GM19397 (cell line): ENCODE data around the gene PALLD.
"Not testable (repeated sequence)": the region's sequence is repeated elsewhere in the genome, so short reads cannot be mapped to it uniquely, and the experiment has no call there.

ENCODE experiments used
- ATAC-seq: cut with Tn5 transposase; IDR thresholded peaks from one replicate; pipeline ENCODE4 v1.9.1; 2021; ENCODE audit warnings: mild to moderate bottlenecking, moderate library complexity; ENCODE audit not compliant: unreplicated experiment

The PALLD gene

DNA sequence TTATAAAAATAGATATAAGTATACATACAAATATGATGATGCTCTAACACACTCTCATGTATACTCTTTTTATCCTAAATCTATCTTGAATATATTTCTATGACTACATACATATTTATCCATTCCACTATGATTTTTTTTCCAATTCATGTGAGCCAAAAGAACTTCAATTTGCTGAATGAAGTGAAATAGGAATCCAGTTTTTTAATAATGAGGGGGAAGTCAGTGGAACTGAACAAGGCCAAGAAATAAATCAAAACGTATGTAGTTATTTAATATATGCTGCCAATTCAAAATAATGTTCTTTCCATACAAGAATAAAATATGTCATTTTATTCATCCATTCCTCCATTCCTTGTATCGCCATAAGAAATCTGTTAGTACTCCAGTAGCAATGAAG, 6.1 kb upstream of the PALLD start:
- ATAC-seq = no peak

DNA sequence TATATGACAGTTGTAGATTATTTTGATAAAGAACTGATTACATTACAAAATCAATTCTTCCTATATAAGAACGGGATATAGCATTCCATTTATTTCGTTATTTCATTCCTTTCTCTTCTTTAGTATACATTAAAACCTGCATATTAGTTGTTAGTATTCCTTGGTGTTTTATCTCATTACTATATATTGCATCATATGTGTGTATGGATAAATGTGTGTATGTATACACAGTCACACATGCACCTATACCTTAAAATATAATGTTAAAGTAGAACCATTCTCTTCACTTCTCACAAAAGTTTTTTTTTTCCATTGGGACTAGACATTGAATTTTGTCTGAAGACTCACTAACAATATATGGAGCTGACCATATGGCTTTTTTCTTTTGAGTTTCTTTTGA, 5.3 kb upstream of the PALLD start:
- ATAC-seq = no peak

DNA sequence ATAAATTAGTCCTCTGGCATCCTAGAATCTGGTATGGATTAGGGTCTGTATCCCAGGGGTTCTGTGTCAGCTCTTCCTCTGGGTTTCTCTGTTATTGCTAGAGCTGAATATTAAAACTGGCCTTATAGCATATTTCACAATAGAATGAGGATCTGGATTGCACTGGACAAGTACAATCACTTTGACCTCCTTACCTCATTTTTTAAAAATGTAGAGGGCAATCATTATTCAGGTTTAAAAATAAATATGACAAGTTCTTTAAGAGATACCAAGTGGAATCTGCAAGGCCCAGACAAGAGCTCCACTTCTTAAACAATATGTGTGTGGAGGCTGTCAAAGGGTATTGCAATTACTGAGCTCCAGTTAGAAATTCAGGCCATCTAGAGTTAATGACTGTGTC, 1.4 kb downstream of the PALLD start:
- no peak for ATAC-seq

DNA sequence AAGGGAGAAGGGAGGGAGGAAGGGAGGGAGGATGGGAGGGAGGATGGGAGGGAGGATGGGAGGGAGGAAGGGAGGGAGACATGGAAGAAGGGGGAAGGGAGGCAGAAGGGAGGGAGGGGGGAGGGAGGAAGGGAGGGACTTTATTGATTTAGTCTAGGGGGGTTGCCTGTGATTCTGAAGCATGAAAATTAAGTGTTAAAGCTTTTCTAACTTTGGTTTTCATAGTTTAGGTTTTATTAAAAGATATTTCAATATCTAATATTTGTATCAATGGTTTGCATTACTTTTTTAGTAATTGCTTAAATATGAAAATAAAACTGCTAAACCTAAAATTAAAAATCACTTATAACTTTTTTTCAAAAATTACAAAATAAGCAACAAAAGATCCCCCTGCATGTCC, 2.4 kb downstream of the PALLD start:
- ATAC-seq = no peak

DNA sequence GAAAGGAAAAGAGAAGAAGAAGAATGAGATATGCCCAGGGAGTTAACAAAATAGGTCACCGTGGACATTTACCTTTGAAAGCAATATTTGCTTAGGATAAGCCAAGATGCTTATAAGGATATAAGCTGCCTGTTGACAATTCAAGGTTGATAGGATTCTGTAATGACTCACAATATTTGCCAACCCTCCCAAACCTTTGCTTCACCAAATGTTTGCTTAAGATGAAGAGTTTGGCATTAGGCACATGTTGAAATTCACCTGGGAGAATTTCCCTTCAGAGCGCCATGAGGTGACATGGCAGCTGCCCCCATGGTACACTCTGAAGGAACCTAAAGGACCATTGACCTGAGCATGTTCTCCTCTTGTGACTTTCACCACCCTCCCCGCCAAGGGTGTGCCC, 4.6 kb downstream of the PALLD start:
- no peak for ATAC-seq

DNA sequence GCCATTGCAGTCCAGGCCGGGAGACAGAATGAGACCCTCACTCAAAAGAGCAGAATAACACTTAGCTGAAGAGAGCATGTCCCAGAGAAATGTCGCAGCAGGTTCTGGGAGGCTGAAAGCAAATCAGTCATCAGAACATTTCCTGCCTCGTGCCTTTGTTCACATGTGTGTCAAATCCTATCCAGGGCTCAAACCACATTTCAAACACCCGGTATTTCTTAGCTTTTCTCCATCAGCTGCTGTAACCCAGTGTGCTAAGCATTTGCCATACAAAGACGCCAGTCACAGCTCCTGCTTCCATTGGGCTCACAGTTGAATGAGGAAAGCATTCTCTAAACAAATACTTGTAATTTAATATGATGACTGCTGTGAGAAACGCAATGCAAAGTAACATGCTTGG, 6.0 kb downstream of the PALLD start:
- no peak for ATAC-seq

DNA sequence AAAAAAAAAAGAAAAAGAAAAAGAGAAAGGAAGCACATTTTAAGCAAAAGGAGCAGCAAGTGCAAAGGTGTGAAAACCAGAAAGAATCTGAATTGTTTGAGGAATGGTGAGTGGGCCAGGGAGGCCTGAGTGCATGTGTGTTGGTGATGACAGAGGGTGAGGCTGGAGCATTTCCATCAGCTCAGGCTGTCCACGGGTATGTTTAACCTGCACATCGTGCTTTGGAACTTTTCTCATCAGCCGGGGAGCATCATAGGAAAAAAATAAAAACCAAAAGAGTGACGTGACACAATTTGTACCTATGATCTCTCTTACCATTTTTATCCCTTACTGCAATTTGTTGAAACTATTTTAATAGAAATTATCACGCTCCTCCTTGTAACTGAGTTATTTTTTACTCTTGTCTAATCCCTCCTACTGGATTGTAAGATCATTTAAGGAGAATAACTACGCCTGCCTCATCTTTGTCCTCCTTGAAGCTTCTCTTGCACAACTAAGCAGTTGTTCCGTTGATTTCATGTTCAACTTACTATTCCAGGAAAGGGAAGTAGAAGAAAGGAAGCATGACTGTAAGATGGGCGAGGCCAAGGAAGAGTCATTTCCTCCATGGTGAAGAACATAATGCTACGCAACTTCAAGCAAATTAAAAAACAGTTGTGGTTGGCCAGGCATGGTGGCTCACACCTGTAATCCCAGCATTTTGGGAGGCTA, 7.0 kb downstream of the PALLD start:
- ATAC-seq = no peak

DNA sequence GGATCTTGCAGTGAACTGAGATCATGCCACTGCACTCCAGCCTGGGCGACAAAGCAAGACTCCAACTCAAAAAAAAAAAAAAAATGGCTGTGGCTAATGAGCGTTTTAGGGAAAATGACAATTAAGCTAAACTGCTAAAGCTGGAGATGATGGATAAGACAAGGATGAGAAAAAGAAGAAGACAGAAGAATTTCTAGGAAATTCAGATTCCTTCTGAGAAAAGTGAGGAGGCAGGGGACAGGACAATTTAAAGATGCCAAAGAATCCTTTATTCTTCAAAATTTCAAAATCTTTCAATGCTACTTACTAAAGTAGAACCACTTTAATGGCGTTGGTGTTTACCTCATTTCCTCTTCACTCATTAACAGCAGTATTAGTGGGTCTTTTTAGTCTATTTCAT, 7.7 kb downstream of the PALLD start:
- no peak for ATAC-seq

DNA sequence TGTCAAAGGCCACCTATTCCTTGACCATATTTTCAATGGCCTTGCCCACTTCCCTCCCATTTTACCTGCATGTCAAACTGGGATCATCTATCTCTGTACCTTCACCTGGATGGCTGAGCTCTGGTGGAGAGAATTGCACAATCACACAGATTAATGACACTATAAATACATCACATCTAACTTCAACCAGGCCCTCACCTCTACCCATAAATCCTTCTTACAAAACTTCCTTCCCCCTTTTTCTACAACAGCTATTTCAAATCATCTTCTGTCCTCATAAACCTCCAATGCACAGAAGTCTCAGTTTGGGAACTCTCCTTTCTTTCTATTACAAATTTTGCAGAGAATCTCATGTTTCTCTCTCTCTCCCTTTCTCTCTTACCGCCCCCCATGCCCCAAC, 9.2 kb downstream of the PALLD start:
- ATAC-seq = no peak

DNA sequence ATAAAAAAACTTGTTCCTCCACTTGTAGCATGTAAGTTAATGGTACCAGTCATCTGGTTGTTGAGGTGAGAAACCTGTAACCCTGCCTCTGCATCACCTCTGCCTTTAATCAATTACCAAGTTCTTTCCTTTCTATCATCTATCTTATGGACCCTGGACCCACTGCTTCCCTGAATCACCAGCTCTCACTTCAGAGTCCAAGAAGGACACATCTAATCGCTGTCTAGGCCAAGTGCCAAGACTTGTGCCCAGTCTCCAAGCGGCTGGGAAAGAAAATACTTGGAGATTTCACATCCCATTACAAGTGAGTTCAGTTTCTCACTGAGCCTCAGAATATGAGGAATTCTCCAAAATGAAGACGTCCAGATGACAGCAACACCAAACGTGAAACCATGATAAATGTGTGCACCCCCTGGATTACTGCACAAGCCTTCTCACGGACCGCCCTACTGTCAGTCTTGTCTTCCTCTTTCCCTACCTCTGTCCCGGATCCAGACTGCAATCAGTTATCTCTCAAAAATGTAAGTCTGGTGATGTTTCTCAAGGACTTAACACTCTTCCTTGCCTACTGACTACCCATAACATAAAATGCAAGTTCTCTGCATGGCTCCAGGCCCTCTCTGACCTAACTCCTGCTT, 10.4 kb downstream of the PALLD start:
- no peak for ATAC-seq

DNA sequence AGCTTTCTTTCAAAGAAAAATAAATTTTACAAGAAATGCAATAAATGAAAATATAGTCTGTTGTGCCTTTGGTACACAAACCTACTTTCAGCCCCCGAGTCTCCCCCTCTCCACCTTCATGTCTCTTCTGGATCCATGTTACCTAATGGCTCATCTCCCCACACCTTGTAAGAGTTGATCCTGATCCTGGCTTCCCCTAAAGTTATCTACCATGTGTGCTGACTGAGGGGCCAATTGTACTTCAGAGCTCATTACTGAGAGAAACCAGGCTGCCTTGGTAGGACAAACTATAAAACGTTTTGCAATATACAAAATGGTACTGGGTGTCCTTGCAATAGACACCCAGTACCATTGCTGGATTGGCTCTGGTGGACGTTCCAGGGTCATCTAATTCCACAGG, 11.8 kb downstream of the PALLD start:
- ATAC-seq = no peak

DNA sequence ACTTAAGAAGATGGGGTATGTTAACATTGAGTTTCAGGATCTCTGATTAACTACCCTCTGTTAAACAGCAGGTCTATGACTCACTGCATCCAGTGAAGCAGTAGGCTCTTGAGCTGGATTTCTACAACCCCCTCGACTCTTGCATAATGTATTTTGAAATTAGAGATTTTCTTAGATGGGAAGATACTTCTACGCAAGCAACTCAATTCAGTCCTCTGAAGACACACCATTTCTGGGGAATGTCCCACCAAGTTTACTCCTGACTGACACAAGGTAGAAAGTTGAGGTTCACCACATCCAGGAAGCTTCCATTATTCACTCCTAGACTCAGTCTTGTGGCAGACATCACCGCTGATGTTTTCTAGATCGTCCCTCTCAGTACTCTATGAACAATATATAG, 12.9 kb downstream of the PALLD start:
- no peak for ATAC-seq

DNA sequence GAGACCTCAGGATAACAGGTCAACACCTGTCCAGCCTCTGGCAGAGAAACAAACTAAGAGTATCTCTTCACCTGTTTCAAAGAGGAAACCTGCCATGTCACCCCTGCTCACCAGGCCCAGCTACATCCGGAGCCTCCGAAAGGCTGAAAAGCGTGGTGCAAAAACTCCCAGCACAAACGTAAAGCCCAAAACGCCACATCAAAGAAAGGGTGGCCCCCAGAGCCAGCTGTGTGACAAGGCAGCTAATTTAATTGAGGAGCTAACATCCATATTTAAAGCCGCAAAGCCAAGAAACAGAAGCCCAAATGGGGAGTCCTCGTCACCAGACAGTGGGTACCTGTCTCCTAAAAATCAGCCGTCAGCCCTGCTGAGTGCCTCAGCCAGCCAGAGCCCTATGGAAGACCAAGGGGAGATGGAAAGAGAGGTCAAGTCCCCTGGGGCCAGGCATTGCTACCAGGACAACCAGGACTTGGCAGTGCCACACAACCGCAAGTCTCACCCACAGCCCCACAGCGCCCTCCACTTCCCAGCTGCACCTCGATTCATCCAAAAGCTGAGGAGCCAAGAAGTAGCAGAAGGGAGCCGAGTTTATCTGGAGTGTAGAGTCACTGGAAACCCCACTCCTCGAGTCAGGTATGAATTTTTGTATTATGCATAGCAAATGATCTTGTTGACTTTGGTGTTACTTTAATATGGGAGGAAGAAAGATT, 15.1 kb downstream of the PALLD start:
- no peak for ATAC-seq

DNA sequence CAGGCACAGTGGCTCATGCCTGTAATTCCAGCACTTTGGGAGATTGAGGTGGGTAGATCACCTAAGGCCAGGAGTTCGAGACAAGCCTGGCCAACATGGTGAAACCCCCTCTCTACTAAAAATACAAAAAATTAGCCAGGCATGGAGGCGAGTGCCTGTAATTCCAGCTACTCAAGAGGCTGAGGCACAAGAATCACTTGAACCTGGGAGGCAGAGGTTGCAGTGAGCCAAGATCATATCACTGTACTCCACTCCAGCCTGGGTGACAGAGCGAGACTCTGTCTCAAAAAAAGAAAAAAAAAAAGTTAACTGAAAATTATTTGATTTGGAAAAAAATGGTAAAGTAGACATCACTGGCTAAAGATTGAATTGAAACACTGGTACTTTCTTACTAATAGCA, 17.0 kb downstream of the PALLD start:
- ATAC-seq = not testable (repeated sequence)

DNA sequence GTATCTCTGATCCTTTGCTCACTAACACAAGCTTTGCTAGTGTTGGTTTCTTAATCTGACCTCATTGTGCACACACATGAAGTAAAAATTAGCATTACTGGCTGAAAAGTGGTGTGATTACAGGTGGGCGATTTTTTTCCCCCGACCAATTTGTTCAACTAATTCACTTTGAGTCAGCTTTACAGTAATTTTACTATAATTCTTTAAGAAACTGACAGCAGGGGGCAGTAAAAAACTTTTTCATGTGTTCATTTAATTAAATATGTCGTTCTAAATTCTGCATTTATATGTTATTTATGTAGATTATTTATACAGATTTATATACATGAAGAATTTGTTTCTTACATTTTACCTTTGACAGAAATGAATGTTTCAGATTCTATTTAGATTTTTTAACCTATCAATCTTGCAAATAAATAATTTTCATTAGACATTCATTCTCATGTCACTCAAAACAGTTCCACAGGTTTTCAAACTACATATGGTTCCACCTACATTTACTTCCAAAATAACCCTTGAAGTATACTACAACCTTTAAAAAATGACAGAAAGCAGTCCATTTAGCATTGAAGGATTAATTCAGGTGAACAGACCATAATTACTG, 17.5 kb downstream of the PALLD start:
- ATAC-seq = no peak

DNA sequence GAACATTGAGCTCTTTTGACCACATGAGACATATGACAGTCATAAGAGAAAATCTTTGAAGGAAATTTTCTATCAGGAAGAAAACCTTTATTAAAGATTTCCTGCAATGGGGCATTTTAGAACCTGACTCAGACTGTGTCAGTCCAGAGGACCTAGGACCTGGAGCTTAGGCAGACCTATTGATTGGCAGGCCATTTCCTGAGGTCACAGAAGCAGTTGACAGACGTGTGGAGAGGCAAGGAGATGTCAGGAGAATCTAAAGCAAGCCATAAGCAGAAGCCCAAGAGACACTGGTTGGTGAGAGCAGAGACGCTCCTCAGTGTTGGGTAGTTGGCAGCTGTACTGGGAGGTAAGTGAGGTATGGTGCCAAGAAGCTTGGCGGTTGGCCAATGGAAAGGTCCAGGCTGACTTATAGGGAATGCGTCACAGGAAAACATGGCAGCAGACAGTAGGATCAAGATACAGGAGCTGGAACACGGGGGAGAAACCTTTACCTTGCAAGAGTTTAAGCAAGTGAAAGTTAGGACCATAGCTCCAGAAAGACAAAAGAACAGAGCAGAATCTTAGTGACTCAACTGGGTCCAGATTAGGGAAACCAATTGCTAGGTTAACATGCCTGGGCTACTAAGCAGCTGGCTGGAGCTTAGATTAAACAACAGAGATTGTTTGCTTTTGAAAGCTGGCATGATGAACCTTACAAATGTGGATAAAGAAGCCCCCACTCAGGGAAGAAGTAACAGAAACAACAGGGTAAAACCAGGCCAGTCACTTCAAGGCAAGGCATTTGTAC, 18.6 kb downstream of the PALLD start:
- no peak for ATAC-seq

DNA sequence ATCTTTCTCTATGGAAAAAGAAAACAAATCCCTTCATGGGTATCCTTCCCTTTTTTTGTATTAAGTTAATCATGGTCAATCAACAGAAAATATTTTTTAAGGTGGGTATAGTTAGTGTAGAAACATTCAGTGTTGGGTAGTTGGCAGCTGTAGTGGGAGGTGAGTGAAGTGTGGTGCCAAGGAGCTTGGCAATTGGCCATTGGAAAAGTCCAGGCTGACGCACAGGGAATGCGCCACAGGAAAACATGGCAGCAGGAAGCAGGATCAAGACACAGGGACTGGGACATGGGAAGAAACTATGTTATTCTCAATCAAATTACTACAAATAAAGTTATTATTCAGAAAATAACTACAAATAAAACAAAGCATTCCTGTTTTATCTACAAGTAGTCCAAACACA, 20.0 kb downstream of the PALLD start:
- ATAC-seq = no peak

DNA sequence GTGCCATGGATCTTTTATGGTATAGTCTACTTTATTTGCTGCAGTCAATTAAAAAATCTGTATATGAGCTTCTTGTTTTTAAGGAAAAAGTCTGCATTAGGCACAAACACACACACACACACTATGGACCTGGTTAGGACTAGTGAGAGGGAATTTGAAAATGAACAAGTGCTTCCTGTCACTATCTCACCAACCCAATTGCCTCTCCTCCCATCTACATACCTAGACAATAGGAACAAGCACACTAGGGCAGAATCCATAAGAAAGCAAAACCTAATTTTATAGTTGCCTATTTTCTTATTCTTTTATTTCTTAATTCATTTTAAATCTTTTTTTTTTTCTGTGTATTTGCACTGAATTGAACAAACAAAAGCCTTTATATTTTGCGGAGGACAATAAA, 22.7 kb downstream of the PALLD start:
- no peak for ATAC-seq

DNA sequence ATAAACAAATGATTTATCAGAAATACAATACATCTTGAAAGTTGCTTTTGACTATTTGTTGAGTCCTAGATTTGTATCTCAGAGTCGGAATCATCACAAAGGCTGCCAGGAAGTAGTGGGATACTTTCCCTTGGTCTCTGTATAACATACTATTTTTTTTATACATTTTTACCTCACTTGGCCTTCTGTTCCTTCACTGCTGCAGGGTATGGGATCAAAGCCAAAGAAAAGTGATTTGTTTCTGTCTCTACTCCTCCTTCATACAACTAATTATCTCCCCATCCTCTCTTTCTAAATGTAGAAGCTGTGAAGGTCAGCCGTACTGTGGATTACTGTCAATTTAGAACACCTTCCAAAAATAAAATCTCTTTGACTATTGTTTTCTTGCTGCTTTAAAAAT, 24.9 kb downstream of the PALLD start:
- ATAC-seq = no peak

DNA sequence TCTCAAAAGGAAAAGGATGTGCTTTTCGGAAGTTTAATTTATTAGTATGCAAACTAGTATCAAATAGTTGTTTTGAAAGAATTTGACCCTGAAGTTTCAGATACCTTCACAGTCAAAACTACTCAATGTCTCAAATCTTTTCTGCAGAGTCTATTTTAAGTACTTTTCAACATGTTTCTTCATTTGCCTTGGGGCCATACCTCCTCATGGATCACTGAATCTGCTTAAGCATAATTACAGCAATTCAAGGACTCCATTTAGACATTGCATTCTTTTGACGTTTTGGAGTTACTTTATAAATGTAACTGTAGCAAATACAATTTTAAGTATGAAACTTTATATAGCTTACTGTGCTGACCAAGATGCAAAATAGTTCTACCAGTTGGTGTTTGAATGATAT, 25.5 kb downstream of the PALLD start:
- ATAC-seq = no peak

DNA sequence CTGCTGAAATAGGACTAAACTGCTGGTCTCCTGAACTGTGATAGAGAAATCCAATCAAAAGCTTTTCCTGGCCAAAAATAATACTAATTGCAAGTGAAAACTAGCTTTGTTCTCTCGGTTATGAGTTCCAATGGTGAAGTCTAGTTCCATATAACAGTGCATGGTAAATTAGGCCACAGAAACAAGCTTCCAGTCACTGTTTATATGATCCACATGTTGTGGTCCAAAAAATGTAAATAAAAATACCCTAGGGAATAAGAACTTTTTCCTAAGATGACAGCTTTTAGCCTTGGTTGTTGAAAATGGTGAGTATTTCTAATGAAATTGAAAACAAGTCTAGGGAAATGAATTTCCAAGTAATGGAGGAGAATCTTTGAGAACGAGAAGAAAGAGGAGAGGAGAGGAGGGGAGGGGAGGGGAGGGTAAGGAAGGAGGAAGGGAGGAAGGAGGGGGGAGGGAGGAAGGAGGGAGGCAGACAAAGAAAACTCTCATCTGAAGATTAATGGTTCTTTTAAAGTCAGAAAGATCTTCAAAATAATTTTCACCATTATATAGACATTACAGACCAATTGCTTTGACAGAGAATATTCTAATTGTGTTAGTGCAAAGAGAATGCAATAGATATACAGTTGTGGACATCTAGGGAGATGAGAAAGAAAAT, 26.1 kb downstream of the PALLD start:
- no peak for ATAC-seq
